Right lobe of liver (tissue), 6 donors: ENCODE measurements around the gene IL2RA. TPM values are rescaled to one million over a fixed set of nuclear protein-coding genes. Genes with fewer than 3 reads are reported as not detected.

Source experiments
- ATAC-seq, 4 donors: fragments of 200-7000 bp; cut with Tn5 transposase; one replicate each; pipeline ENCODE4 v1.9.1; 2020; ENCODE audit warnings: mild to moderate bottlenecking in 4 of 4, moderate library complexity in 4 of 4
- DNase-seq, 3 donors: peaks; one replicate each; pipeline ENCODE4 v3.0.0-alpha.2; 2020
- H3K27ac ChIP-seq, 3 donors: fragments of 200-600 bp; one replicate each; pipeline ENCODE4 v1.8.0; 2022
- H3K27me3 ChIP-seq, 2 donors: fragments of 200-600 bp; one replicate each; pipeline ENCODE4 v1.8.0; 2022
- H3K36me3 ChIP-seq, 4 donors: fragments of 200-600 bp; sonication (generic) in 1 of 4; one replicate each; pipeline versions ENCODE4 v1.5.1 to v1.8.0; 2017 to 2022; ENCODE audit warnings: control low read depth in 1 of 4
- H3K4me1 ChIP-seq, 4 donors: fragments of 200-600 bp; sonication (generic) in 1 of 4; one replicate each; pipeline versions ENCODE4 v1.5.1 to v1.8.0; 2017 to 2022; ENCODE audit warnings: control low read depth in 1 of 4
- H3K4me3 ChIP-seq, 3 donors: fragments of 200-600 bp; one replicate each; pipeline ENCODE4 v1.8.0; 2022
- H3K9me3 ChIP-seq, 4 donors: fragments of 200-600 bp; sonication (generic) in 1 of 4; one replicate each; pipeline versions ENCODE4 v1.5.1 to v1.8.0; 2017 to 2022; ENCODE audit warnings: control low read depth in 1 of 4
- CTCF ChIP-seq, 4 donors: fragments of 200-600 bp in 3 of 4; fragments of 450-650 bp in 1 of 4; IDR thresholded peaks; one replicate each; pipeline versions ENCODE4 v1.5.1 to v1.8.0; 2016 to 2022; ENCODE audit warnings: antibody characterized with exemption in 4 of 4, mild to moderate bottlenecking in 2 of 4
- POLR2A ChIP-seq: fragments of 450-650 bp; IDR thresholded peaks from one replicate; pipeline ENCODE4 v1.6.1; 2017; ENCODE audit warnings: antibody characterized with exemption, mild to moderate bottlenecking
- WGBS: methylation state at CpG from one replicate; pipeline ENCODE4 v1.1.6; 2018; ENCODE audit warnings: low coverage, low lambda C conversion rate; ENCODE audit not compliant: insufficient coverage; ENCODE audit errors: missing lambda C conversion rate; 5-methylcytosine and 5-hydroxymethylcytosine counted together
- intact Hi-C, 2 donors: fragments of 100-400 bp; cut with DNase I; formaldehyde crosslinking; loops; one replicate each; pipeline versions ENCODE4 v1.11.2 to v1.14.1; 2022
- total RNA-seq, 6 experiments: library from RNA; depleted of rRNA in 2 of 6; stranded (reverse); fragments of >200 nt in 2 of 6; fragmentation: NEBNext Ultra II Directional in 3 of 6; extraction: Animal tissue kit (Norgen Biotek cat#: 25700) in 3 of 6; gene quantifications; one replicate each; pipeline versions ENCODE4 v1.1.0 to v1.2.4, GENCODE V29; 2016 to 2023
- donor health status: DM: no; HTN: yes; CAD: no.
- donor health status: DM: no; HTN: no; CAD: no.
- donor health status: DM: no; HTN: no; CAD: no.
- donor health status: DM: no; HTN: yes; CAD: no.
- donor health status: DM: no; HTN: yes; CAD: no.

The IL2RA gene
- total RNA-seq, 6 experiments from 2014 or later, result 0.22 to 3.1 (median 0.97) TPM; not detected in 2

- 86% methylated on average over 4 of the region's 4 CpGs for WGBS
- intact Hi-C loops, result no loop called here
- ATAC-seq, result no peak
Measured at GRCh38 chr10:6039711-6040110, 22.5 kb downstream of the IL2RA start.

GRCh38 chr10:6038071-6038631 is 24.0 kb downstream of the IL2RA start:
- Histone ChIP-seq H3K27ac (no peak overlapping the region), H3K9me3 (no peaks in the 10 kb centered on the region), H3K36me3 (no peaks in the 10 kb centered on the region), H3K27me3 (no peaks in the 10 kb centered on the region), H3K4me1 (no peaks in the 10 kb centered on the region), H3K4me3 (no peak overlapping the region)
- ATAC-seq, result no peak
- TF ChIP-seq CTCF (IDR thresholded peaks at IDR 0.05), result no peak
- TF ChIP-seq POLR2A, result no peak
- DNase-seq, result no peak
- intact Hi-C loops, result no loop called here
- 81% methylated on average over 2 of the region's 2 CpGs for WGBS

More at GRCh38 chr10:6039711-6040110, 22.5 kb downstream of the IL2RA start:
- DNase-seq, result no peak
- H3K27ac ChIP-seq, result no peak overlapping the region
- H3K4me3 ChIP-seq, result no peak overlapping the region
- TF ChIP-seq CTCF (IDR thresholded peaks at IDR 0.05) (no peak), POLR2A (no peak)
- H3K27me3 ChIP-seq, result no peaks in the 10 kb centered on the region
- H3K9me3 ChIP-seq, result no peaks in the 10 kb centered on the region
- no peaks in the 10 kb centered on the region for H3K36me3 ChIP-seq
- no peaks in the 10 kb centered on the region for H3K4me1 ChIP-seq

- no peak overlapping the region for H3K27ac ChIP-seq
- H3K4me1 ChIP-seq, result no peaks in the 10 kb centered on the region
- no peaks in the 10 kb centered on the region for H3K9me3 ChIP-seq
- TF ChIP-seq CTCF (IDR thresholded peaks at IDR 0.05), result no peak
- TF ChIP-seq POLR2A, result no peak
- no peak overlapping the region for H3K4me3 ChIP-seq
- no peaks in the 10 kb centered on the region for H3K27me3 ChIP-seq
- DNase-seq, result no peak
- WGBS, result 78% methylated on average over 6 of the region's 8 CpGs
- no peaks in the 10 kb centered on the region for H3K36me3 ChIP-seq
- intact Hi-C loops, result no loop called here
- no peak for ATAC-seq
Measured at GRCh38 chr10:6037422-6037821, 24.7 kb downstream of the IL2RA start.

DNA sequence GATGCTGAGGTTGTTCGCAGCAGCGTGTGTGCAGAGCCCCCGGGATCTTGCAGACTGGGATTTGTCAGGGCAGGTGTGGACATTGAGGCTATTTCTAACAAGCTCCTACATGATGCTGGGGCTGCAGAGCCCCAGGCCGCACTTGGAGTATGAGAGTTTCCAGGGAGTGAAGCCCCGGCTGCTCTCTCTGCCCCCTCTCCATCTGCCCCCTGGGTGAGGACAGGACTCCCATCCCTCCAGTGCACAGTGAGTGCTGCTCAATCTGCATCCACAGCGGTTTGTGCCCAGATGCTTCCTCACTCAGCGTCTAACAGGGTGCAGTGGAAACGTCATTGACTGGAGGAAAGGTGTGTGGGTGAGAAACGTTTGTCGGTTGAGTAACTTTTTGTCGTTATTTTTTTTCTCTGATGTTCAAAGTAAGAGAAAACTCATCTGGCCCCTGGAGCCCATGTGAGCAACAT is 25.3 kb downstream of the IL2RA start:
- H3K4me3 ChIP-seq, result no peak overlapping the region
- intact Hi-C loops, result no loop called here
- no peaks in the 10 kb centered on the region for H3K36me3 ChIP-seq
- no peak for TF ChIP-seq CTCF (IDR thresholded peaks at IDR 0.05)
- TF ChIP-seq POLR2A, result no peak
- 67% methylated on average over 8 of the region's 11 CpGs for WGBS
- no peak for ATAC-seq
- no peaks in the 10 kb centered on the region for H3K4me1 ChIP-seq
- DNase-seq, result no peak
- no peak overlapping the region for H3K27ac ChIP-seq
- no peaks in the 10 kb centered on the region for H3K27me3 ChIP-seq
- no peaks in the 10 kb centered on the region for H3K9me3 ChIP-seq
